MM.1S (cell line): ENCODE data around the gene KCNN2.

Experiments
- DNase-seq: peaks from one replicate; pipeline ENCODE4 v3.0.0-alpha.2; 2015
- H2AFZ ChIP-seq: fragments of 300-600 bp; sonication (generic); 2 replicates; pipeline ENCODE4 v1.6.0; 2016; ENCODE audit warnings: antibody characterized with exemption, low read length
- H3F3A ChIP-seq: fragments of 300-600 bp; sonication (generic); 2 replicates; pipeline ENCODE4 v1.6.1; 2016; ENCODE audit warnings: mild to moderate bottlenecking, antibody characterized with exemption, low read length, moderate library complexity, mixed read lengths; ENCODE audit not compliant: insufficient read depth
- H3K27ac ChIP-seq: fragments of 300-600 bp; sonication (generic); 2 replicates; pipeline ENCODE4 v1.5.1; 2016; ENCODE audit warnings: mild to moderate bottlenecking, low read length
- H3K27me3 ChIP-seq: fragments of 300-600 bp; sonication (generic); replicated peaks from 2 replicates; pipeline ENCODE4 v1.6.0; 2016; ENCODE audit warnings: low read length; ENCODE audit not compliant: insufficient read depth
- H3K36me3 ChIP-seq: fragments of 300-600 bp; sonication (generic); replicated peaks from 2 replicates; pipeline ENCODE4 v1.6.1; 2016; ENCODE audit warnings: mild to moderate bottlenecking, low read length, mixed read lengths; ENCODE audit not compliant: insufficient read depth
- H3K4me1 ChIP-seq: fragments of 300-600 bp; sonication (generic); 2 replicates; pipeline ENCODE4 v1.6.1; 2016; ENCODE audit warnings: low read length, mixed read lengths
- H3K4me2 ChIP-seq: fragments of 300-600 bp; sonication (generic); 2 replicates; pipeline ENCODE4 v1.6.0; 2016; ENCODE audit warnings: low read depth, low read length
- H3K4me3 ChIP-seq: fragments of 300-600 bp; sonication (generic); 2 replicates; pipeline ENCODE4 v1.5.1; 2016; ENCODE audit warnings: low read length, mixed read lengths
- H3K79me2 ChIP-seq: fragments of 300-600 bp; sonication (generic); 2 replicates; pipeline ENCODE4 v1.6.1; 2016; ENCODE audit warnings: mixed run types, low read length, mixed read lengths
- H3K9ac ChIP-seq: fragments of 300-600 bp; sonication (generic); 2 replicates; pipeline ENCODE4 v1.6.1; 2016; ENCODE audit warnings: low read length, mixed read lengths
- H3K9me2 ChIP-seq: fragments of 300-600 bp; sonication (generic); replicated peaks from 2 replicates; pipeline ENCODE4 v1.6.1; 2016; ENCODE audit warnings: mild to moderate bottlenecking, low read length, mixed read lengths; ENCODE audit not compliant: insufficient read depth
- H3K9me3 ChIP-seq: fragments of 300-600 bp; sonication (generic); replicated peaks from 2 replicates; pipeline ENCODE4 v1.6.1; 2016; ENCODE audit warnings: mild to moderate bottlenecking, low read length, mixed read lengths; ENCODE audit not compliant: insufficient read depth
- H4K20me1 ChIP-seq: fragments of 300-600 bp; sonication (generic); 2 replicates; pipeline ENCODE4 v1.6.1; 2016; ENCODE audit warnings: mild to moderate bottlenecking, low read length, moderate library complexity, mixed read lengths; ENCODE audit not compliant: insufficient read depth
- CTCF ChIP-seq: fragments of 300-600 bp; sonication (generic); IDR thresholded peaks from 2 replicates; pipeline ENCODE4 v1.5.1; 2016; ENCODE audit warnings: antibody characterized with exemption, low read length, mixed read lengths
- EZH2 ChIP-seq: fragments of 300-600 bp; sonication (generic); optimal IDR thresholded peaks from 2 replicates; pipeline ENCODE3; 2017; ENCODE audit warnings: low read depth, mild to moderate bottlenecking, antibody characterized with exemption, low read length, mixed read lengths
- EZH2phosphoT487 ChIP-seq: fragments of 300-600 bp; sonication (generic); IDR thresholded peaks from 2 replicates; pipeline ENCODE4 v1.6.1; 2018; ENCODE audit warnings: antibody characterized with exemption, low read length

The KCNN2 gene

GRCh38 chr5:114330916-114331531, 30.8 kb upstream of the KCNN2 start:
- Histone ChIP-seq H3K27me3 (no peaks in the 10 kb centered on the region), H3K4me1 (no peaks in the 10 kb centered on the region), H3K79me2 (no peaks in the 10 kb centered on the region), H3K27ac (no peak overlapping the region), H3K9me3 (no peaks in the 10 kb centered on the region), H3K4me2 (no peak overlapping the region), H4K20me1 (no peaks in the 10 kb centered on the region), H2AFZ (no peak overlapping the region), H3K9me2 (no peaks in the 10 kb centered on the region), H3K4me3 (no peak overlapping the region), H3F3A (no peaks in the 10 kb centered on the region), H3K9ac (no peak overlapping the region), H3K36me3 (no peaks in the 10 kb centered on the region)
- DNase-seq = no peak
- no peak for TF ChIP-seq EZH2
- TF ChIP-seq CTCF = no peak
- no peak for TF ChIP-seq EZH2phosphoT487

DNA sequence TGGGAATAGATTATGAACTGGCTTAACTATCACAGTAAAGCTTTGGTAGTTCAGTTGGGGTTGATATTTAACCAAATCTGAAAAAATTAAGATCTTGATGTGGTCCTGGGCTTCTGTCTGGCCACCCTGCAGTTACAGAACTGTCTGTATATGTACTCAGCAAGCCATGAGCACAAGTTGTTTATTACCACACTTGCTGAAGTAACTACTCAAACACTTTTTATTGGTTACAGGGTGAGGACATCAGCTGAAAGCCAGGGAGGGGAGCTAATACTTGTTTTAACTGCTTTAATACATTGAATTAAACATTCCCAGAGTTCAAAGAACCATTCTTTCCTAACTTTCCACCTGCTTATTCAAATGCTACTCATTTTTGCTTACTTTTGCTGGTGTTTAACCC, 29.4 kb upstream of the KCNN2 start:
- H3K9me3 ChIP-seq = no peaks in the 10 kb centered on the region
- H3K36me3 ChIP-seq = no peaks in the 10 kb centered on the region
- H3K4me3 ChIP-seq = no peak overlapping the region
- no peak overlapping the region for H2AFZ ChIP-seq
- H3K27me3 ChIP-seq = no peaks in the 10 kb centered on the region
- H3F3A ChIP-seq = no peaks in the 10 kb centered on the region
- H3K9me2 ChIP-seq = no peaks in the 10 kb centered on the region
- H3K4me1 ChIP-seq = no peaks in the 10 kb centered on the region
- TF ChIP-seq EZH2phosphoT487 = no peak
- TF ChIP-seq CTCF = no peak
- no peak for TF ChIP-seq EZH2
- H4K20me1 ChIP-seq = no peaks in the 10 kb centered on the region
- no peaks in the 10 kb centered on the region for H3K79me2 ChIP-seq
- H3K27ac ChIP-seq = no peak overlapping the region
- H3K4me2 ChIP-seq = no peak overlapping the region
- no peak overlapping the region for H3K9ac ChIP-seq
- no peak for DNase-seq

DNA sequence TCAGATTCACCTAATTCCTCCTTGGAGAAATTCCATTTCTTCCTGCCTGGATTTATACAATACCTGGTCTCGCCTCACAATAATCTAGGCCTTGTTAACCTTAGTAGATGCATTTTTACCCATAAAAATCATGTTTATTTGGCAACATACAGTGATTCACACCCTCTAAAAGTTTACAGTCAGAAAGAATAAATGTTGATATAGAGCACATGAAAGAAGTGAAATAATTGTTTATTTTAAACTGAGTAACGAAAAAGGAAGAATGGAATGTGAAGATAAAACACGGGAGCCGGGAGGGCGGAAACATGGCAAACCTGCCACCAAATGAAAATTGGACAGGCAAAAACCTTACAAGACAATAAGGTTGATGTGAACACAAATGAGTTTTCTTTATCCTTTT, 28.9 kb upstream of the KCNN2 start:
- H3K36me3 ChIP-seq = no peaks in the 10 kb centered on the region
- H3K79me2 ChIP-seq = no peaks in the 10 kb centered on the region
- H3K4me3 ChIP-seq = no peak overlapping the region
- H3K4me2 ChIP-seq = no peak overlapping the region
- H3K27me3 ChIP-seq = no peaks in the 10 kb centered on the region
- no peak overlapping the region for H3K27ac ChIP-seq
- H4K20me1 ChIP-seq = no peaks in the 10 kb centered on the region
- H3K9me2 ChIP-seq = no peaks in the 10 kb centered on the region
- no peak for TF ChIP-seq EZH2phosphoT487
- TF ChIP-seq EZH2 = no peak
- TF ChIP-seq CTCF = no peak
- DNase-seq = no peak
- no peaks in the 10 kb centered on the region for H3K4me1 ChIP-seq
- H3K9ac ChIP-seq = no peak overlapping the region
- no peaks in the 10 kb centered on the region for H3K9me3 ChIP-seq
- no peaks in the 10 kb centered on the region for H3F3A ChIP-seq
- no peak overlapping the region for H2AFZ ChIP-seq
